Cerebellar cortex (tissue), 1 donor: ENCODE data around the gene C15orf62.

Experiments used
- DNase-seq: peaks from one replicate; pipeline ENCODE4 v3.0.0-alpha.2; 2015; ENCODE audit warnings: low spot score

The C15orf62 gene, protein sequence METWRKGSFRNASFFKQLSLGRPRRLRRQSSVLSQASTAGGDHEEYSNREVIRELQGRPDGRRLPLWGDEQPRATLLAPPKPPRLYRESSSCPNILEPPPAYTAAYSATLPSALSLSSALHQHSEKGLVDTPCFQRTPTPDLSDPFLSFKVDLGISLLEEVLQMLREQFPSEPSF

GRCh38 chr15:40769274-40770146 is at the start of gene C15orf62:
TSS of gene C15orf62 (plus strand) at chr15:40769980. CDS start at chr15:40770496, 516 bp downstream.
- DNase-seq, result peak; percentile 74

- no peak for DNase-seq
These were observed 48.1 kb upstream of the C15orf62 start for GRCh38 chr15:40721701-40722100.

GRCh38 chr15:40722354-40722753 is 47.4 kb upstream of the C15orf62 start:
- DNase-seq, result no peak

- DNase-seq, result no peak
These were observed 46.8 kb upstream of the C15orf62 start for GRCh38 chr15:40722934-40723333.

DNA sequence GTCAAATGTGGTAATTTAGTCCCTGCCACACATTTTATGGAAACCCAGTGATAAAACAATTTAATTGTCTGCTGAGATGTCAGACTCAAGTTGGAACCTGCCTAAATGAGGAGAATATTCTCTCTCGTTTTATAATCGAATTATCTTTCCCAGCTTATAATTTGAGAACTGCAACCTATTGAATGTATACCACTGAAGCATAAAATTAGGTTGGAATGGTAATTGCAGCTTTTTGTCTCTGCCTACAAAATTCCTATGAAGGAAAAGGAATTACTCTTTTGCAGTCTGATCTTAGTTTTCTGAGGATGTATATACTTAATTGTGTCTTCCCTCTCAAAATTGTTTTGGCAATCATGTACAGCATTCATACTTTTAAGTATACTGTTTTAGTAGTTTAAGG is 45.9 kb upstream of the C15orf62 start:
- DNase-seq, result no peak

DNA sequence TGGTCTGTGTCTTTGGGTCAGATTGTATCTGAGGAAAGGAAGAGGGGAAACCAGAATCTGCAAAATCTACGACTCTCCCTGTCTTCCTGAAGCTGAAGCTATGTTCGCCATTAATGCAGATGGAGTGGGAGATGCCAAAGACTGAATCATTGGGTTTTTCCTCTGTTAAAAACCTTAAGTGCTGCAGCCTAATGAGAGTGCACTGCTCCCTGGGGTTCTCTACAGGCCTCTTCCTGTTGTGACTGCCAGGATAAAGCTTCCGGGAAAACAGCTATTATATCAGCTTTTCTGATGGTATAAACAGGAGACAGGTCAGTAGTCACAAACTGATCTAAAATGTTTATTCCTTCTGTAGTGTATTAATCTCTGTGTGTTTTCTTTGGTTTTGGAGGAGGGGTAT is 38.7 kb upstream of the C15orf62 start:
- no peak for DNase-seq

DNA sequence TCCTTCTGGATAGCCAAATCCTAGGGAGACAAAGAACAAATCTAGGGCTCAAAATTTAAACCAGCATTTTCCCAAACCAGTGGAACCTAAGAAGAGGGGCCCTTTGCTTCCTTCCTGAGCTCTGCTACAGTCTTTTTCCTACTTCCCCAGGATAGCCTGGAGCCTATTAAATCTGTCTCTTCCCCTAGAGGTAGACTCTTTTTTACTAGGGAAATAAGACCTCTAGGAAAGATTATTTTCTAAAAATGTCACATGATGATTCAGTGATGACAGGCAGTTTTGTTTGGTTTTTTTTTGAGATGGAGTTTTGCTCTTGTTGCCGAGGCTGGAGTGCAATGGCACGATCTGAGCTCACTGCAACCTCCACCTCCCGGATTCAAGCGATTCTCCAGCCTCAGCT is 33.2 kb upstream of the C15orf62 start:
- no peak for DNase-seq

GRCh38 chr15:40737048-40737447 is 32.7 kb upstream of the C15orf62 start:
- no peak for DNase-seq

GRCh38 chr15:40739047-40739446 is 30.7 kb upstream of the C15orf62 start:
- DNase-seq, result no peak

DNA sequence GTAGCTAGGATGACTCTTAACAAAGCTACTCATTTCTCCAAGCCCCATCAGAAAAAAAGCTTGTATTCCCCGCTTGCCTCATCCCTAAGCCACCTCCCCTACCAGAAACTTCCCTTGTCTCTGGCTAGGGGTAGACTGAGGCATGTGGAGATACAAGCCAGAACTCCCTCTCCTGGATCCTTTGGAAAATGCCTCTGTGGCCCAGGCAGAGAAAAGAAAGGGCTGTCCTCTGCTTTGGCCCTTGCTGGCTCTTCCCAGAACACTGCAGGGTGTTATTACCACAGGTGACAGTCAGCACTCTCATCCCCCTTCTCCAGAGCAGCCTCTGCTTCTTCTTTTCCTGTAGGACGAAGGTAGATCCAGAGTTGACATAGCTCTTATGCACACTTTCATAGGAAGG is 29.9 kb upstream of the C15orf62 start:
- DNase-seq, result no peak

DNA sequence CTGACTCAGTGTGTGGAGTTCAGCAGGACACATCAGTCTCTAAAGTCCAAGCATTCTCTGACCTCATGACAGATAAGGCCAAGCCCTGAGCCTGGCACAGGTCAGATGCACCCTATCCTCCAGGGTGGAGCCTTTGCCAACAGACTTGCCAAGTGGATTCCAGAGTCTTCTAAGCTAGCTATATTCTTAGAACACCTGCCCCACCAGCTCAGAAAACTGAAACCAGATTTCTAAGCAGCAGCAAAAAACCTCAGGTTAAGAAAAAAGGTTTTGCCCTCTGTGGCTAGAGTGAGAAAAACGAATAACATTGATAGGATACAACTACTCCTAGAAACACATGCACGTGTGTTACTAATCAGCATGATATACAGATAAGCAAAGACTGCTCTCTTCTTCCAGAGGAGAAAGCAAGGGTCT is 26.3 kb upstream of the C15orf62 start:
- no peak for DNase-seq

DNA sequence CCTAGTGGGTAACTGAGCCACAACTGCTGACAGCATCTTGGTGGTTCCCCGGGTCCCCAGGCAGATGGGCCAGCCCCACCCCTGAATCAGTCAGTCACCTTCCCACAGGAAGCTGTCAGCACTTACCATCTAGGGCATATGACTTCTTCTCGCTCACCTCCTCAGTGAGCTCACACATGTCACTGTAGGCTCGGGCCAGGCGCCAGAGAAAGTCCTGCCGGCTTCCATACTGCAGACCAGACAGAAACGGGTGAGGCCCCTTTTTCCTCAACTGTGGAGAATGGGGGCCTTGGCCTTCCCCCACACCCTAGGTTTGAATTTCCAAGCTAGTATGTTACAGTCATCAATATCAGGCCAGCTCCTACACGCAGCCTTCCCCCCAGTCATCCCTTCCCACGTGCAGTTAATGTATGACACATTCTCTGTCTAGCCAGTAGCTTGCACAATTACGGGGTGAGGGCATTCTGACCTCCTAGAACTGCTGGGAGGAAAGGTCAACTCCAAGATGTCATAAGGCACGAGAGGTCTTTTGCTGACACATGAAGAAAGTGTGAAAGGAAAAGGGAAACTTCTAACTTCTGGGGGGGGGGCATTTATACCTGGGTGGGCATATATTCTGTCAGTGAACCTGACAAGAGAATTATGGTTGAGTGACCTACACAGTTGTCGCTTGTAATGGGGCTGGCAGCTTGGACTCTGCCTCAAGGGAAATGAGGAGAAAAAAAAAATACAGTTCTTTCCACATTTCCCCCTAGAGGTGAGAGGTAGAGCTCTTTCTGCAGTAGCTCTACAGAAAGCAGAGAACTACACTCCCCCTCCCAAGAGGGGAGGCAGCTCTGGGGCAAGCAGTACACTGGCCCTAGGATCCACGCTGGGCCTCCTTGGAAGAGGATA is 25.6 kb upstream of the C15orf62 start:
- no peak for DNase-seq

DNA sequence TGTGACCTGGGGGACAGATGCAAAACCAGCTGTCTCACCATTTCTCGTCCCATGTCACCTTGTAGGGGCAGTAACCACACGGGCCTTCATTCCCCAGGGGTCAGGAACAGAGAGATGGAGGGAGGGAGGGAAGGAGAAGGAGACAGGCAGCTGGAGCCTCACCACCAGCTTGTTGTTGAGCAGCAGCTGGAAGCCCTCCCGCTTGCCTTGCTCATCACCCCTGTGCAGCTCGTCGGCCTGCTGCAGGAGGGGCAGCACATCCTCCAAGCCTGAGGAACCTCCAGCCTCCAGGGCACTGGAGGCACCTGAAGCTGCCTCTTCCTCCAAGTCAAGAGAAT is 25.0 kb upstream of the C15orf62 start:
- DNase-seq, result no peak

DNA sequence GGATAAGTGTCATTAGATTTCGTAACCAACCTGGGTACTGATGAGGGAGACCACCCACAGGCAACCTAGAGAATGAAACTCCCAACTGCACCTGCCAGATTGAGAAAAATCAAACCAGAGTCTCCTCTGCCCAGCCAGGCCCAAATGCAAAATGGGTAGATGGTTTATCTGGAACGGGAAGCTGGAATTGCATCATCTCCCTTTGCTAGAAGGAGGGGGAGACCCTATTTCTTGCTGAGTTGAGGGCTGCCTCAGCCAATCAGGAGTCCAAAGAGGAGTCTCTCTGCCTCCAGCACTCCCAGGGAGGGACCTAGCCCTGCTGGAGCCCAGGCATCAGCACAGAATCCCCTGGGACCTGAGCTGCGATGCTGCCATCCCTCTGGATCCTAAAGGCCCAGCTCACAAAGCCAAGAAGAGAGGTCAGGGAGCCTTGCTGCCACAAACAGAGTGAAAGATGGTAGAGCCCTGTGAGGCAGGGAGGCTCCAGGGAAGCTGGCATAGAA is 22.8 kb upstream of the C15orf62 start:
- no peak for DNase-seq

GRCh38 chr15:40747685-40748631 is 21.8 kb upstream of the C15orf62 start:
- DNase-seq, result peak; percentile 86

- DNase-seq, result no peak
These were observed 20.6 kb upstream of the C15orf62 start for GRCh38 chr15:40749151-40749630.

DNA sequence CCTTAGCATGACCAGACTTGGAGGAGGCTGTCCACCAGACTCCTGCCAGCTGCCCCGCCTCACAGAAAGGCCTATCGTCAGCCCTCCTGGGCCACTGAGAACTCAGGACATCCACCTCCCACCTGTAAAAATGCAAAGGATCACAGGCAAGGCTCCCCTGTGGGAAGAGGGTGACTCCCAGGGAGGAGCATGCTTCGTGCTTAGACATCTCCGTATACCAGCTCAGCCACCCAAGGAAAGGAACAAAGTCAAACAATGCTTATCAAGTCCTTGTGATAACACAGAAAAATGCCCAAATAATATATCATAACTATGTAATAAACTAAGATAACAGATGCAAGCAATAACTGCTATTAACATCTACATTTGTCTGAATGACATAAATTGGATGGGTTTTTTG is 18.9 kb upstream of the C15orf62 start:
- no peak for DNase-seq

GRCh38 chr15:40751745-40752144 is 18.0 kb upstream of the C15orf62 start:
- no peak for DNase-seq

DNA sequence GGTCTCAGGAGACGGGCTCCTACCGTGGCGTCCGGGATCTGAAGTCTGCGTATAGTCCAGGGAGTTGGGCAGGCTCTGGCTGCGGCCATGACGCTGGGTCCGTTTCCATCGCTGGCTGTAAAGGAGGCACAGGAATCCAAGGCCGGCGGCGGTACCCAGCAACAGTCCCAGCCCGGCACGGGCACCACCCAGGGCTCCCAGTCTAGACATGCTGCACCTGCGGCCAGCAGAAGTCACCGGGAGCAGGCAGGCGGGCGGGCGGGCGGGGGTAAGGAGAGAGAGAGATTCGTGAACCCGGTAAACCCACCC is 15.3 kb upstream of the C15orf62 start:
- no peak for DNase-seq

DNA sequence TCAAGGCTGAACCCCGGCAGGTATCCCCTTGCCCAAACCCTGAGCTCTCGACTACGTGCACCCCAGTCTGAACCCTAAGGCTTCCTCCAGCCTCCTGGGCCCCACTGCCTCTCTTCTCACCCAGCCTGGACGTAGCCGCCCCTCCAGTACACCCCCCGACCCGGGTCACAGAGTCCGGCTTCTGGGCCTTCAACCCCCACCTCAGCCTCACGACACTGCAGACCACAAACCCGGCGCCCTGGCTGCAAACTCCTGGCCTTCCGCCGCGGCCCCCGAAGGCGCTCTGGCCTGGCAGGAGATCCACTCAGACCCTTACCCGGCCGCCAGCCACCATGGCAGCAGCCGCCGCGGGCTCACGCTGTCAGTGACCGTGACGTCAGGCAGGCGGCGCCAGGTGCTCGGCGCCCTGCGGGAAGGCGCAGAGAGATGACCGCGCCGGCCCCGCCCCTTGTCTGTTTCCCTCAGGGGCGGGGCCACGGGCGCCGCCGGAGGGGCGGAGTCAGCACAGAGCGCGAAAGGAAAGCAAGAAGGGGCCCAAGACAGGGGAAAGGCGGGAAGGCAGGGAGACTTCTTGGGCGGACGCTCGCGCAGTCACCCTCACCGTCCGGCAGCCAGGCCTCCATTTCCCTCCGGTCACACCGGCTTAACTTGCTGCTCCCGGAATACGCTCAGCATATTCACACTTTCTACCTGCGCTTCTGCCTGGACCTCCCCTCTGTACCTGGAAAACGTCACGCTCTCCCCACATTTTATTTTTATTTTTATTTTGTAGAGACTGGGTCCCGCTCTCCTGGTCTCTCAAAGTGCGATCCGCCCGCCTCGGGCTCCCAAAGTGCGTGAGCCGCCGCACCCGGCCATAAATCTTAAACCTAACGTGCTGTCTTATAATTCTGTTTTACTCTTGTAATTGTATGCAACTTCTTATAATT is 14.6 kb upstream of the C15orf62 start, which contains the start of gene RMDN3:
Gene RMDN3 (minus strand): TSS at position 372 of the 929 bp plus-strand sequence. CDS start 471 bp downstream, outside the sequence.
- DNase-seq, result peak; percentile 93
